GM18873 (cell line): Measurements from ENCODE around the gene ZNF14.
"Not testable (repeated sequence)": the region's sequence is repeated elsewhere in the genome, so short reads cannot be mapped to it uniquely, and the experiment has no call there.

ENCODE experiments used
- ATAC-seq: cut with Tn5 transposase; IDR thresholded peaks from one replicate; pipeline ENCODE4 v1.9.1; 2021; ENCODE audit warnings: mild to moderate bottlenecking, moderate library complexity, moderate number of reproducible peaks; ENCODE audit not compliant: unreplicated experiment, low FRiP score

The ZNF14 gene

DNA sequence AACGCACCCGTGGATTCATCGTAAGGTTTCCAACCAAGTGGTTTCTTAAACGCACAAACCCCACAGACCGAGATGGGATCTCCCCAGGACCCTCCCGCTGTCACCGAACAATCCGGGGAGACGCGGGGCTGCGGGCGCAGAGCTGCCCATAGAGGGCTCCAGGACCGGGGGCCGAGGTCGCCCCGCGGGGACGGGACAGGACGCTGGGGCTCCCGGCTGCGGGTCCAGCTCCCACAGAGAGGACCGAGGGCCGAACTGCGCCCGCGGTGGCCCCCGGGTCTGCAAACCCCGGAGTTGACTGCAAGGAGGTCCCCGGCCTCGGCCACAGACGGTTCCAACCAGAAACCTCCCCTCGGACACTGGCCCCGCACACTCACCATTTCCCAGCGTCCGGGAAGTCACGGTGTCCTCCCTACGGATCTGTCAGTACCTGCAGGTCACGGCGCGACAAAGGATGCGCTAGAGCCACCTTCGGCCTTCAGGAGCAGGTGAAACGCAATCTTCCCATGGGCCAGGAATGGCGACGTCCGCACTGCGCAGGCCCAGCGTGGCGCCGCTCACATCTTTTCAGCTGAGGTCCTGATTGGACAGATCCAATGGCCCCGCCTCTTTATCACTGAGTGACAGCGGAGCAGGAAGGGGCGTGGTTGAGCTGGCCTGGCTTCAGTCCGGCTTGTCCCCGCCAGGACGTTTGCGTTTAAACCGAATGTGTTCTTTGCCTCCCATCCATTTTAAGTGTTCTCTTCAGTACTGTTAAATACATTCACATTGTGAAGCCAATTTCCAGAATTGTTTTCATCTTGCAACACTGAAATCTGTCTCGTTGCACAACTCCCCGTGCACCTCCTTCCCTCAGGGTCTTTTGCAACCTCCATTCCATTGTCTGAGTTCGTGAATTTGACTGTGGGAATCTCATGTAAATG lies at the start of gene ZNF14:
ZNF14 (minus strand) TSS at position 534 of the 923 bp plus-strand sequence; CDS start at position 380, 154 bp downstream.
- peak; percentile 98 for ATAC-seq

DNA sequence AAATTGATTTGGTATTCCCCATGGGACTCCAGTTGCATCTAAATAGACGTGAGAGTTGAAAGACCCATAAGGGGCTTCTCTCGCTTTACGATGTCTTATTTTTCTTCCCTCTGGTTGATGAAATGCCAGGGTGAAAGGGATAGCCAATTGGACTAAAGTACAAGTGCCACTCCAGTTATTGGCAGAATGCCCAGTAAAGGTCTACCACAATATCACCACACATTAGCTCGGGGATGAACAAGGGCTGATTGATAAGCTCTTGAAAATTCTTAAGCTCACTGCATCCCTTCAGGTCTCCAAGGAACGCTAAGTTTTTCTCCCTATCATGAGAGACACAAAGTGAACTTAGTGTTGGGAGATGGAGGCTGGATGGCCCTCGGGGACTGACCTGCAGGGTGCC lies 48.9 kb upstream of the ZNF14 start:
- not testable (repeated sequence) for ATAC-seq

DNA sequence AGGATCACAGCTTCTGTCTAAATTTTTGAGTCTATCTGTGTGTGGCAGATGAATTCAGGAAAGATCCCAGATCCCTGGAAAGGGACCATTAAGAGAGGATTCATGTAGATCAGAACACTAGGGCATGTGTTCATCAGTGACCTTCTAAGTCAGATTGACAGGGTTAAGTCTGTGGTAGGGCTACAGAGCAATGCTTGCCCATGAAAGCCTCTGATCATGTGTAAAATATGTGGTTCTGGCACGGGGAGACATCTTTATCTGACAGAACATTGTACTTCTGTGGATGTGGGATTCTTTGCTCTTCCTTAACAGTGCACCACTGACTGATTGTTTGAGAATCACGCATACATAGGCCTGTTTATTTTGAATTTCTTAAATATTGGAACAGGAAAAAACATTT lies 45.8 kb upstream of the ZNF14 start:
- ATAC-seq: no peak

DNA sequence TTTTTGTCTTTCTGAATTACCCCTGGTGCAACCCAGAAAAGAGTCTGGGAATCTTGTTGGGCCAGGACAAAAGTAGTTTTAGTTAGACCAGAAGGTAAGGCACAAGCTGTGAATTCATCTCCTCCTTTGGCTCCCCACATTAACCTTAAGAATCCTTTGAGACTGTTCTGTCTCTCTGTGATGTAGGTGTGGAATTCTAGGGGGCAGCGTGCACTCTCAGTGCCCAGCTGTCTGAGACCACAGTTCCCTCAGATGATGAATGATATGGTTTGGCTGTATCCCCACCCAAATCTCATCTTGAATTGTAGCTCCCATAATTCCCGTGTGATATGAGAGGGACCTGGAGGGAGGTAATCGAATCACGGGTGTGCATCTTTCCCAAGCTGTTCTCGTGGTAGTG lies 44.8 kb upstream of the ZNF14 start:
- ATAC-seq: no peak

DNA sequence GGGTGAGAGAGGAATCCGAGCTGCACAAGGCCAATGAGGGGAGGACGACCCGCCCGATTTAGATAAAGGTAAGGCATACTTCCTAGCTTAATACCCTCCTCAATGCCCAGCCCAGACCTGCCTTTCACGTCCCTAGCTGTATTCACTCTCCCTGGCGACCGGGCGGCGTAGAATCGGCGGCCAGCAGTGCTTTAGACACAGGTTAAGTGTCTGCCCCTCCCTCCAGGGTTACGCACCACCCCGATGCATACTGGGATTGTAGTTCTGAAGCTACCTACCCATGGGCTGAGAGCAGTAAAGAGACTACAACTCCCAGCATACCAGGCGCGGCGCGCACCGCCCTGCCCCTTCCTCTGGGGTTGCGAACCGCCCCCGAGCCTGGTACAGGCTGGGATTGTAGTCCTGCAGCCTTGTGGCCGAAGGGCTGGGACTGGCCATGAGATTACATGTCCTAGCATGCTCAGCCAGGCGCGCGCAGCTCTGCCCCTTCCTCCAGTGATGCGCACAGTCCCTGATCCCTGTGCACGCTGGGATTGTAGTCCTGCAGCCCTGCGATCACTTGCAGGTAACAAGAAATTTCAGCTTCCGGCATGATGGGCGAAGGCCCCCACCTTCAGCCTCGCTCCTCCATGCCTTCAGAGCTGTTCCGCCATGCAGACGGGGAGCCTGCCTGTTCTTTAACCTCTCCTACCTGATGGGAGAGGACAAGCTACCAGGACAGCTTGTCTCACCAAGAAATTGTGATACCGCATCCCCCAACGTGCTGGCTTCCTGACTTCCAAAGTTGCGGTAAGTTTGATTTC lies 43.5 kb upstream of the ZNF14 start:
- ATAC-seq: peak; percentile 93

DNA sequence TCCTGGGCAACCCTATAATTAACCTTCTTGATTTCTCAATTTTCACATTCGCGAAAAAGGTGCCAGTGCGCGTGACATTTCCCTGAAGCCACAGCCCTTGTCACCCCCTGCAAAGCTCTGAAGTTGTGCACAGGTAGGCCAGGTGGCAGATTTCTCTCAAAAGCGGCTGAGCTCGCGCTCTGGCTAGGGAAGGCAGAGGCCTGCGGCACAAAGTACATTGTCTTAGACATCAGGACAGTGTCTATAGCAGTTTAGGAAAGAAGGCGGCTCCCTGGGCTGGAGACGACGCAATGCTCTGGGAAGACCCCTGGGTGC lies 42.9 kb upstream of the ZNF14 start:
- no peak for ATAC-seq

DNA sequence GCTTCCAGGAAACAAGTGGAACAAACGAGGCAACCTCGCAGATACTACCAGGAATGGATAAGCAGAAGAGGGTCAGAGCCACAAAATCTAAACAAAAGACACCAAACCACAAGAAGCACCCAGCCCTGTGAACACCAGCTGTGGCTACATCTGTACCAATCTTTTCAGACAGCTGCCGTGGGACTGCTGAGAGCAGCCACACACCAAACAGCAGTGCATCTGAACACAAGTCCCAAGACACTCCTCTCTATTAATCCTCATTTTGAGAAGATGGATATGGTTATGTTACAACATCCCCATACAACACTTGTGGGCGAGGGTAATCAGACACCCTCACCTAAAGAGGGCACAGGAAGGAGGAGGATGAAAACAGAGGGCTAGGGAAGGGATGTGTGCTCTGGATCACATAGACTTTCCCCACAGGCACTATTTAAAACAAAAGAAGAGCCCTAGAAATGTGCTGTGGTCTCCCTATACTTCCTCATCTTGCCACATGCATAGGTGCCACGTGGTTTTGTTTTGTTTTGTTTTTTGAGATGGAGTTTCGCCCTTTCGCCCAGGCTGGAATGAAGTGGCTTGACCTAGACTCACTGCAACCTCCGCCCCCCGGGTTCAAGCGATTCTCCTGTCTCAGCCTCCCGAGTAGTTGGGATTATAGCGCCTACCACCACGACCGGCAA lies 41.6 kb upstream of the ZNF14 start:
- no peak for ATAC-seq

DNA sequence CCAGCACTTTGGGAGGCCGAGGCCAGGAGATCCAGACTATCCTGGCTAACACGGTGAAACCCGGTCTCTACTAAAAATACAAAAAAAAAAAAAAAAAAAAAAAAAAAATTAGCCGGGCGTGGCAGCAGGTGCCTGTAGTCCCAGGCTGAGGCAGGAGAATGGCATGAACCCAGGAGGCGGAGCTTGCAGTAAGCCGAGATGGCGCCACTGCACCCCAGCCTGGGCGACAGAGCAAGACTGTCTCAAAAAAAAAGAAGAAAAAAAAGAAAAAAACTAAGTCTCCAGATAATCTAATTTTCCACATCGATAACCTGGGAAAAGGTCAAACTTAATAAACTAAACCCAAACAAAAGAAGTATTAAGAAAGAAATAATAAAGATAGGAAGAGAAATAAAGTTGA lies 39.1 kb upstream of the ZNF14 start:
- not testable (repeated sequence) for ATAC-seq

DNA sequence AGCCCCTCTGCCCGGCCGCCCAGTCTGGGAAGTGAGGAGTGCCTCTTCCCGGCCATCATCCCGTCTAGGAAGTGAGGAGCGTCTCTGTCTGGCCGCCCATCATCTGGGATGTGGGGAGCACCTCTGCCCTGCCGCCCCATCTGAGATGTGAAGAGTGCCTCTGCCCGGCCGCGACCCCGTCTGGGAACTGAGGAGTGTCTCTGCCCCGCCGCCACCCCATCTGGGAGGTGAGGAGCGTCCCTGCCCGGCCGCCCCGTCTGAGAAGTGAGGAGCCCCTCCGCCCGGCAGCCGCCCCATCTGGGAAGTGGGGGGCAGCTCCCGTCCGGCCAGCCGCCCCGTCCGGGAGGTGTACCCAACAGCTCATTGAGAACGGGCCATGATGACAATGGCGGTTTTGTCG lies 37.1 kb upstream of the ZNF14 start:
- not testable (repeated sequence) for ATAC-seq

DNA sequence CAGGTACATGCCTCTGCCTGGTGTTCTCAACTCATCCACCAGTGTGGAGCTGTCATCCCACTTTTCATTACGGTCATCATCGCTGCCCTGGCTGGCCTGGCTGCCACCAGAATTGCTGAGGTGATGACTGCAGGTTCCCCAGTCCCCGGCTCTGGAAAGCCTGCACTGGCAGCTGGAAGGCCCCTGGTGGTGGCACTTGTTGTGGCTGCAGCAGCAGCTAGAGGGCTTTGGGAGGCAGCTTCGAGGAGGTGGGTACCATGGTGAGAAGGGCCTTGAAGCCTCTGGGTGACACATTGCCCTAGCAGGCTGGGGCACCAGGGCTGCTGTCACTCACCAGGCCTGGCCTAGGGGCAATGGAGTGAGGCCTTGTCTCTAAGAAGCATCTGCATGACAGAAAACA lies 25.3 kb upstream of the ZNF14 start:
- no peak for ATAC-seq

DNA sequence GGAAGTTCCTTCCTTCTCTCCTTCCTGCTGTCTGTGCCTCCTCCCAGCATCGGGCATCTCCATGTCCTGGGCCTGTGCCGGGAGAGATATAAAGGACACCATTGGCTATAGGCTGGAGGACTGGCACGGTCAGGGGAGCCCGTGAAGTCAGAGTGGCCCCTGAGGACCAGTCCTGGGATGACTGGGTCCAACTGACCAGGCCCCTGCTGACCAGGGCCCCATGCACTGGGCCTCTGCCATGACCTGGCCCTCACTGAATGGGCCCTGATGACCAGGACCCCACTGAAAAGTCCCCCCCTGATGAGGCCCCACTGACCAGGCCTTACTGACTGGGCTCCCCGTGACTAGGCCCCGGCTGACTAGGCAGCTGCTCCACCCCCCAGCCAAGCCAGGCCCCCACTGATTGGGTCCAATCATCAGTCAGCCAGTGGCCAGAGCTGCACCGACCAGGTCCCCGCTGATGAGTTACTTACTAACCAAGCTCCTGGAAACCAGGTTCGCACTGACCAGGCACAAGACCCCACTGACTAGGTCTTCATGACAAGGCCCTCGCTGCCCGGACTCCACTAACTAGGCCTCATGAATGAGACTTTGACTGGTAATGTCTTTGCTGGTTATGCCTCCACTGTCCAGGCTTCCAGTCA lies 20.0 kb upstream of the ZNF14 start:
- no peak for ATAC-seq

DNA sequence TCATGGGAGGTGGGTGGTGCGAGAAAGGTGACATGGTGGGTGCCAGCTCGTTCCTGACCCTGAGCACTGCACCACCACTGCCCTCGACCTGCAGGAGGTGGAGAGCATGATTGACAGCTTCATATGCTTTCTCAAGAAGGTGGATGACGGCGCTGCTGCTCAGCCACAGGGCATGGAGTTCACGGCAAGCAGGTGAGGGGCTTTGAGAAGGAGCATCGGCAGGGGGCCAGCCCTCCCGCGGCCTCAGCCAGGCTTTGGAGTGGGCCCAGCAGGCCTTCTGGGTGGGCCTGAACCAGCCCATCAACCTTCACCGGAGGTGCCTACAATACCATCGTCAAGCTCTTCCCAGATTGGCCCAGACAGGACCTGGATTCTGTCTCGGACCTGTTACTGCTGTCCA lies 18.9 kb upstream of the ZNF14 start:
- ATAC-seq: no peak

DNA sequence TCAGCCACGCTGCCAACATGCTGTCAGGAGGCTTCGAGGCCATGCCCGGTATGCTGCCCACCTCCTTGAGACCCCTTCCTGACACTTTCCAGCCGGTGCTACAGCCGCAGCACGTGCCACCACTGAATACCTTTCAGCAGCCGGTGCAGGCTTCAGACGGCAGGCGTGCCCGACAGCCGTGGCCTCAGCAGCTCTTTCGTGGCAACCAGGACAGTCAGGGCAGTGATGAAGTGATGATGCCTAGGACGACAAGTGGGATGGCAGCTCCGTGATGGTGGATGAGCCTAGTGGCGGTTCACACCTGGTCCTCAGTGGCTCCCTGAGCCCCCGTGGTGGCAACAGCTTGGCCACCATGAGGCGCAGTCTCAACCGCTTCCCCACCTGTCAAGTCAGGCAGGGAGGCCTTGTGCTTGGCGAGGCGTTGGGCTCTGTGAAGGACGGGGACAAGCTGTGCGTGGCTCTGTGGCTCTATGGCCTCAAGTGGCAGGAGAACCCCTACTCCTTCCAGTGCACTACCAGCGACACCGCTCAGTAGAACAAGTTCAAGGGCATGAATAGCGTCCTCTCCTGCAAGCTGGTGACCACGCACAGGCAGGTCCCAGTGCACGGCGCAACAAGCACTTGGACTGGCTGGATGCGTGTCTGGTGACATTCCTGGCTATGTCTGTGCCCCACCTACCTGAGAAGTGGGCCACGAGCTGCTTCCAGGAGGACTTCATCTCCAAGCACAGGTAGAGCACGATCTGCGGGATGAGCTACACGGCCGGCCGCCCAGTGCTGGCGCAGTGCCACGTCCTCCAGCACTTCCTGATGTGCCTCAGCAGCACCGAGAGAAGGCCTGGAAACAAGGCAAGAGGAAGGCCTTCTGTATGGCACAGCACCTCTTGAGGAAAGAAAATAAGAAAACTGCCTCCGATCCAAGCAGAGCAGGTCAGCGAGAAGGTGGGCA lies 18.2 kb upstream of the ZNF14 start:
- ATAC-seq: no peak

DNA sequence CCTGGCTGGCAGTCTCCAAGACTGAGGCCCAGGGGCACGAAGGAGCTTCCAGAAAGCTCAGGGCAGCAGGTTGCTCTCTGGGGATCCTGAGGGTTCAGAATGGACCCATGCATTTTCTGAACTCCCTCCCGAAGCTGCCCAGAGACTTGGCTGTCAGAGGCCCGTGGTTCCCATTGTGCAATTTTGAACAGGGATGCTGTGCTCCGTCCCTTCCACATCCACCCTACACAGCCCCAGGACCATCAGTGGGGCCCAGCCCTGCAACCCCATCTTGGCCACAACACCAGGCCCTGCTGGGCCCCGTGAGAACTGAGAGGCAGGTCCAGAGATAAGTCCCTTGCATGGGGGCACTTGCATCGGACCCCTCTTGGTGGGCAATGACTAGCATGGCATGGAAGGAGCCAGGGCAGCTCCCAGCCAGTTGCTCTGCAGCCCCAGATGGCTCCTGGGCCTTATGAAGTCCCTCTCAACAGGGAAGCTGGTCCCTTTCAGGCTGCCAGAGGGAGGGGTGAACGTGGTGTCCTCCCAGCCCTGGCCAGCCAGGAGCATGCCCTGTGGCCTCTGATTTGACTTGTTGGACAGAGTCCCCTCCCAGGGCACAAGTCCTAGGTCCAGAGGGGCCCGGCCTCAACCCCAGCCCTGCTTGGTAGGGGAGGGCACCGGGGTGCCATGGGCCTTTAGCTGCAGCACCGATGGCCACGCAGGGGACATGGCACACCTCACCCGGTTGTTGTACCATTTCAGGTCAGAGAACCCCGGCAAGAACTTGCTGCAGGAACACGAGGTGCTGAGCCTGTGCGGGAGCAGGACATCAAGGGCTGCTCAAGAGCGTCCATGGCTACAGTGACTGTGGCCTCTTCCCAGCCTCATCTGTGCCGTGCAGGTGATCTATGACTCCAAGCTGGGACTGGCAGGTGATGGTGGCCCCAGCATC lies 17.3 kb upstream of the ZNF14 start:
- ATAC-seq: no peak

DNA sequence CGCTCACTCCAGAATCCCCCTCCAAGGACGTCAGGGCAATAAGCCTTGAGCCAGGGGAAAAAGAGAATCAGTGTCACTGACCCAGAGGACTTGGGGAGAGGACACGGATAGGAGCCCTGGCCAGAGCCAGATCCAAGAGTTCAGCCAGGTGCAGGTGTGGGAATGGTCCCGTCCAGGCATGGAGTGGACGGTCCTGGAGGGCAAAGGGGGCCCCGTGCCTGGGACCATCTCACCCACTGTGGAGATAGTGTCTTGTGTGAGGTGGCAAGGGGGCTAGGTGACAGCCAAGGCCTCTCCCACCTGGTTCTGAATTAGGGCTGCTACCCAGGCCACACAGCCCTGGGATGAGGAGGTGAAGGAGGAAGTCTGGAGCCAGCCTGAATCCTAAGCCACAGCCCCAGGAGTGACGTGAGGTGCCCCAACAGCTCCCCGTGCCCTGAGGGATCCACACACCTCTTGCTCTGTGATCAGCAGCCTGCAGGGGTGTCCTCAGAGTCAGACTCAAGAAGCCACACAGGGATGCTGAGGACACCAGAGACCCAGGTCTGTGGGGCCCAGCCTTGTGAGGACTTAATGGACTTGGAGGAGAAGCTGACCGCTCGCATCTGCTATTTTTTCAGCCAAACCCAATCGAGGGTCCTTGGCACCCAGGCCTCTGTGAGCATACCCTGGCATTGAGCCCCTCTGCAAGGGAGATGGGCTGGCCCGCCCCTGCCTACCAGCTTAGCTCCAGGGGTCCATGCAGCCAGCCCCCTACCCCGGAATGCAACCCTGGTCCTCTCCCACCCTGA lies 16.4 kb upstream of the ZNF14 start:
- no peak for ATAC-seq

DNA sequence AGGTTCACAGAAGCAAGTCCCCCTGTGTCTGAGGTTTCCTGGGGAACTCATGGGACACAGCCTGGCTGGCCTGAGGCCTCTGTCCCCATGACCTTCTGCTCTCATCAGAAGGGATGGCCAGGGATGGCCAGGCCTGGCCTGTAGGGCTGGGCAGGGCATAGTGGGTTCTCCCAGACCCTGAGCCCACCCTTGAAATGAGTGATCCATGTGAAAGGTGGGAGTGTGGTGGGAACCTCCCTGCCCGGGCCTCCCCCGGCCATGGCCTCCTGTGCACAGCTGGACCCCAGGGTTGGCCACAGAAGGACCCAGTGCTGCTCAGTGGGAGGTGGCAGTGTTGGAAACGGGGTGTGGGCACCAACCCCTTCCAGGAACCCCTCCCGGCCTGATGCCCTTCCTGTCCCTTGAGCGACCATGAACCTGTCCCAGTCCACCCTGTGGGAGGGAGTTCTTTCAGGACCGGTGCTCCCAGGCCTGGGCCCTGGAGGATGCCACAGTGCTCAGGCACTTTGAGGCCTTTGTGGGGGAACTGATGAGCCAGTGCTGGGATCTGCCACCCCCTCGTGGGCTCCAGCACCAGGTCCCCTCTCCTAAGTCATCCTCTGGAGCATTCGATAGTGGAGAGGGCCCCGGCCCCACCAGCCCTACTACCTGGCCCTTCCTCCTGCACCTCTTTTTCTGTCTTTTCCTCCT lies 15.5 kb upstream of the ZNF14 start:
- no peak for ATAC-seq
